Endothelial cell (in vitro differentiated cells): ENCODE results near the gene CST7. TPM values are rescaled to one million over a fixed set of nuclear protein-coding genes. Genes with fewer than 3 reads are reported as not detected.
A peak's percentile ranks its signal among the peaks of the same experiment; 100 is the strongest.

Source experiments
- DNase-seq: peaks from one replicate; pipeline ENCODE4 v3.0.0; 2021; ENCODE audit warnings: low spot score
- H3K27ac Mint-ChIP-seq: one replicate; pipeline ENCODE4 v1.8.0; 2021; ENCODE audit warnings: mixed read lengths, inconsistent platforms; ENCODE audit not compliant: unreplicated experiment
- H3K27me3 Mint-ChIP-seq: one replicate; pipeline ENCODE4 v1.8.0; 2021; ENCODE audit warnings: mild to moderate bottlenecking, moderate library complexity, mixed read lengths, inconsistent platforms; ENCODE audit not compliant: unreplicated experiment
- H3K36me3 Mint-ChIP-seq: one replicate; pipeline ENCODE4 v1.8.0; 2021; ENCODE audit warnings: mild to moderate bottlenecking, low read depth, mixed read lengths, inconsistent platforms; ENCODE audit not compliant: unreplicated experiment
- H3K4me1 Mint-ChIP-seq: one replicate; pipeline ENCODE4 v1.8.0; 2021; ENCODE audit warnings: mild to moderate bottlenecking, mixed read lengths, inconsistent platforms; ENCODE audit not compliant: unreplicated experiment
- H3K4me3 Mint-ChIP-seq: one replicate; pipeline ENCODE4 v1.8.0; 2021; ENCODE audit warnings: mild to moderate bottlenecking, mixed read lengths, inconsistent platforms; ENCODE audit not compliant: unreplicated experiment
- H3K9me3 Mint-ChIP-seq: one replicate; pipeline ENCODE4 v1.8.0; 2021; ENCODE audit warnings: mixed read lengths, inconsistent platforms; ENCODE audit not compliant: unreplicated experiment
- total RNA-seq: library from RNA; stranded (reverse); fragmentation: NEBNext Ultra II Directional; extraction: Animal tissue kit (Norgen Biotek cat#: 25700); gene quantifications from one replicate; pipeline ENCODE4 v1.2.1, GENCODE V29; 2021; ENCODE audit not compliant: unreplicated experiment
- TF ChIP-seq, protein P1 (sequence below): fragments of 200-600 bp; sonication (generic); IDR thresholded peaks from one replicate; pipeline ENCODE4 v1.5.0; 2021; ENCODE audit warnings: antibody characterized with exemption; ENCODE audit not compliant: unreplicated experiment

The CST7 gene
- total RNA-seq, 1 donor from 2014 or later, result not detected

- Mint-ChIP-seq H3K27me3 (peaks cover 3% of the 10 kb centered on the region), H3K4me1 (peaks cover 62% of the 10 kb centered on the region), H3K4me3 (no peak overlapping the region), H3K36me3 (peaks cover 4% of the 10 kb centered on the region), H3K9me3 (no peaks in the 10 kb centered on the region), H3K27ac (no peak overlapping the region)
- TF ChIP-seq, protein P1, sequence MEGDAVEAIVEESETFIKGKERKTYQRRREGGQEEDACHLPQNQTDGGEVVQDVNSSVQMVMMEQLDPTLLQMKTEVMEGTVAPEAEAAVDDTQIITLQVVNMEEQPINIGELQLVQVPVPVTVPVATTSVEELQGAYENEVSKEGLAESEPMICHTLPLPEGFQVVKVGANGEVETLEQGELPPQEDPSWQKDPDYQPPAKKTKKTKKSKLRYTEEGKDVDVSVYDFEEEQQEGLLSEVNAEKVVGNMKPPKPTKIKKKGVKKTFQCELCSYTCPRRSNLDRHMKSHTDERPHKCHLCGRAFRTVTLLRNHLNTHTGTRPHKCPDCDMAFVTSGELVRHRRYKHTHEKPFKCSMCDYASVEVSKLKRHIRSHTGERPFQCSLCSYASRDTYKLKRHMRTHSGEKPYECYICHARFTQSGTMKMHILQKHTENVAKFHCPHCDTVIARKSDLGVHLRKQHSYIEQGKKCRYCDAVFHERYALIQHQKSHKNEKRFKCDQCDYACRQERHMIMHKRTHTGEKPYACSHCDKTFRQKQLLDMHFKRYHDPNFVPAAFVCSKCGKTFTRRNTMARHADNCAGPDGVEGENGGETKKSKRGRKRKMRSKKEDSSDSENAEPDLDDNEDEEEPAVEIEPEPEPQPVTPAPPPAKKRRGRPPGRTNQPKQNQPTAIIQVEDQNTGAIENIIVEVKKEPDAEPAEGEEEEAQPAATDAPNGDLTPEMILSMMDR, result no peak
- DNase-seq, result no peak
Measured at GRCh38 chr20:24987873-24988835, 39.1 kb downstream of the CST7 start.

GRCh38 chr20:24989162-24989561 is 40.1 kb downstream of the CST7 start:
- H3K4me3 Mint-ChIP-seq, result no peak overlapping the region
- peaks cover 4% of the 10 kb centered on the region for H3K36me3 Mint-ChIP-seq
- H3K9me3 Mint-ChIP-seq, result no peaks in the 10 kb centered on the region
- TF ChIP-seq, protein P1, result no peak
- H3K27me3 Mint-ChIP-seq, result peaks cover 3% of the 10 kb centered on the region
- H3K4me1 Mint-ChIP-seq, result peaks cover 61% of the 10 kb centered on the region
- no peak overlapping the region for H3K27ac Mint-ChIP-seq
- DNase-seq, result no peak

DNA sequence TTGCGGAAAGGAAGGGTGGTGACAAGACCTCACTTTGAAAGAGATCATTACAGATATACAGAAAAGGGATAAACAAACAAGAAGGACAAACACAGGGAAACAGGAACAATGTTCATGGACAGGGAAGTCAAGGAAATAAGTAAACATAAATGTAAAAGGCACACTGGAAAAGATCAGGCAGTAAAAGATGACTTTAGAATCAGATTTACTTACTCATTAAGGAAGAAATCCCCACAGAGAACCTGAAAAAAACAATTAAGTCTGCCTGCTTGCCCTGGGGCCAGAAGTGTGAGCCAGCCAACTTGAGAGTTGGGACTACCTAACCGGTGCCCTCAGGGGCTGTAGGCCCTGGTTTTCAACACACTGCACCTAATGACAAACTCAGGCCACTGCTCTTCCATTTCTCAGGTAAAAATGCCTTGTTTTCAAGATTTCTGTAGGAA is 41.8 kb downstream of the CST7 start:
- H3K4me3 Mint-ChIP-seq, result peak overlapping the region; percentile 96

GRCh38 chr20:24991897-24992486 is 42.9 kb downstream of the CST7 start:
- Mint-ChIP-seq H3K27ac (peak overlapping the region; percentile 19), H3K4me1 (peaks cover 46% of the 10 kb centered on the region), H3K9me3 (no peaks in the 10 kb centered on the region), H3K4me3 (peak overlapping the region; percentile 96), H3K27me3 (peaks cover 5% of the 10 kb centered on the region), H3K36me3 (peaks cover 4% of the 10 kb centered on the region)
- TF ChIP-seq, protein P1, result no peak
- DNase-seq, result peak; percentile 24

More for the DNA sequence above, 41.8 kb downstream of the CST7 start:
- no peak for DNase-seq
- TF ChIP-seq, protein P1, result no peak
- peaks cover 54% of the 10 kb centered on the region for H3K4me1 Mint-ChIP-seq
- peaks cover 3% of the 10 kb centered on the region for H3K27me3 Mint-ChIP-seq
- no peaks in the 10 kb centered on the region for H3K9me3 Mint-ChIP-seq
- peak overlapping the region; percentile 1 for H3K27ac Mint-ChIP-seq
- peaks cover 4% of the 10 kb centered on the region for H3K36me3 Mint-ChIP-seq
